HG03095 (cell line): Measurements from ENCODE around the gene GPR157.
"Not testable (repeated sequence)": the region's sequence is repeated elsewhere in the genome, so short reads cannot be mapped to it uniquely, and the experiment has no call there.

ENCODE experiments used
- ATAC-seq: cut with Tn5 transposase; IDR thresholded peaks from one replicate; pipeline ENCODE4 v1.9.1; 2021; ENCODE audit warnings: moderate library complexity; ENCODE audit not compliant: unreplicated experiment

The GPR157 gene

GRCh38 chr1:9149151-9149550, 20.2 kb upstream of the GPR157 start:
- ATAC-seq = no peak

- no peak for ATAC-seq
Measured at GRCh38 chr1:9146156-9146555, 17.3 kb upstream of the GPR157 start.

- ATAC-seq = no peak
Measured at GRCh38 chr1:9145714-9146113, 16.8 kb upstream of the GPR157 start.

- ATAC-seq = peak; percentile 53
Measured at GRCh38 chr1:9145021-9145668, 16.2 kb upstream of the GPR157 start.

GRCh38 chr1:9144494-9144893, 15.6 kb upstream of the GPR157 start:
- not testable (repeated sequence) for ATAC-seq

- no peak for ATAC-seq
Measured at GRCh38 chr1:9143250-9143649, 14.3 kb upstream of the GPR157 start.

GRCh38 chr1:9139930-9140329, 11.0 kb upstream of the GPR157 start:
- ATAC-seq = no peak

GRCh38 chr1:9136932-9137331, 8.0 kb upstream of the GPR157 start:
- ATAC-seq = no peak

GRCh38 chr1:9135073-9135836, 6.4 kb upstream of the GPR157 start:
- ATAC-seq = no peak

- no peak for ATAC-seq
Measured at GRCh38 chr1:9133870-9134585, 5.1 kb upstream of the GPR157 start.

GRCh38 chr1:9129266-9130041, 552 bp upstream of the GPR157 start:
- ATAC-seq = peak; percentile 44

- no peak for ATAC-seq
Measured at GRCh38 chr1:9128166-9128519, 759 bp downstream of the GPR157 start.

GRCh38 chr1:9127395-9128165, 1.3 kb downstream of the GPR157 start:
- no peak for ATAC-seq

- ATAC-seq = no peak
Measured at GRCh38 chr1:9126511-9126910, 2.4 kb downstream of the GPR157 start.

- ATAC-seq = not testable (repeated sequence)
Measured at GRCh38 chr1:9125847-9126246, 3.1 kb downstream of the GPR157 start.

GRCh38 chr1:9125325-9125724, 3.6 kb downstream of the GPR157 start:
- ATAC-seq = no peak

- ATAC-seq = not testable (repeated sequence)
Measured at GRCh38 chr1:9124389-9124788, 4.5 kb downstream of the GPR157 start.

- ATAC-seq = not testable (repeated sequence)
Measured at GRCh38 chr1:9123665-9124064, 5.2 kb downstream of the GPR157 start.

GRCh38 chr1:9121496-9122409, 7.1 kb downstream of the GPR157 start:
- peak; percentile 57 for ATAC-seq
